ENCODE results near the gene N4BP2.

GRCh38 chr4:40058854-40059253, 2.2 kb downstream of the N4BP2 start:
- TF ChIP-seq CTCF (IDR thresholded peaks at IDR 0.05; ENCODE audit: low read length) = no peak
- TF ChIP-seq EZH2 (optimal IDR thresholded peaks at IDR 0.05; ENCODE audit: low read depth, low read length) = no peak
